Measurements from ENCODE around the gene ZNF880. TPM values are rescaled to one million over a fixed set of nuclear protein-coding genes. Genes with fewer than 3 reads are reported as not detected.

The ZNF880 gene
- total RNA-seq, result 10 to 100 TPM in 2 of 4 donors, 1 to 10 TPM in 2; 7.2 to 20.6 (median 12.0) TPM

GRCh38 chr19:52369559-52370340, at the start of gene ZNF880:
Gene ZNF880 (plus strand): TSS chr19:52369923. CDS start chr19:52369966, 43 bp downstream.
- H3K27ac ChIP-seq, result peak within 1 kb of the TSS; percentile 81 to 92 (median 90)
- DNase-seq, result peak; percentile 89 to 96 (median 92)
- no peaks in the 10 kb centered on the region for H3K27me3 ChIP-seq
- H3K36me3 ChIP-seq, result peaks cover 0 to 30% (median 2%) of the 10 kb centered on the region in 3 donors
- peak in 1 of 6 experiments; percentile 14 for TF ChIP-seq CTCF (IDR thresholded peaks at IDR 0.05)
- TF ChIP-seq POLR2A (IDR thresholded peaks at IDR 0.05), result no peak
- peaks cover 0 to 5% (median 0%) of the 10 kb centered on the region in 4 donors for H3K4me1 ChIP-seq
- peak within 1 kb of the TSS; percentile 65 to 75 (median 70) for H3K4me3 ChIP-seq
- H3K9me3 ChIP-seq, result peaks cover 0 to 52% (median 10%) of the 10 kb centered on the region in 4 donors

- H3K4me3 ChIP-seq, result no peak overlapping the region
- H3K27ac ChIP-seq, result no peak overlapping the region
- no peaks in the 10 kb centered on the region for H3K27me3 ChIP-seq
- no peak for TF ChIP-seq POLR2A (IDR thresholded peaks at IDR 0.05)
- TF ChIP-seq CTCF (IDR thresholded peaks at IDR 0.05), result no peak
- DNase-seq, result no peak
- H3K4me1 ChIP-seq, result no peaks in the 10 kb centered on the region
- H3K9me3 ChIP-seq, result peaks cover 6 to 100% (median 54%) of the 10 kb centered on the region in 4 donors
- H3K36me3 ChIP-seq, result peaks cover 0 to 59% (median 5%) of the 10 kb centered on the region in 3 donors
Measured at GRCh38 chr19:52322429-52322828, 47.3 kb upstream of the ZNF880 start.

GRCh38 chr19:52331757-52332156, 38.0 kb upstream of the ZNF880 start:
- Histone ChIP-seq H3K27me3 (no peaks in the 10 kb centered on the region), H3K4me1 (no peaks in the 10 kb centered on the region), H3K27ac (no peak overlapping the region), H3K4me3 (no peak overlapping the region), H3K36me3 (no peaks in the 10 kb centered on the region), H3K9me3 (peaks cover 0 to 67% (median 29%) of the 10 kb centered on the region in 4 donors)
- DNase-seq, result no peak
- TF ChIP-seq POLR2A (IDR thresholded peaks at IDR 0.05), result no peak
- no peak for TF ChIP-seq CTCF (IDR thresholded peaks at IDR 0.05)

- TF ChIP-seq CTCF (IDR thresholded peaks at IDR 0.05), result no peak
- TF ChIP-seq POLR2A (IDR thresholded peaks at IDR 0.05), result no peak
- peaks cover 0 to 4% (median 0%) of the 10 kb centered on the region in 4 donors for H3K4me1 ChIP-seq
- peak overlapping the region; percentile 61 to 75 (median 66) for H3K27ac ChIP-seq
- no peak for DNase-seq
- H3K36me3 ChIP-seq, result no peaks in the 10 kb centered on the region
- peak overlapping the region; percentile 49 to 81 (median 64) for H3K4me3 ChIP-seq
- peaks cover 0 to 37% (median 19%) of the 10 kb centered on the region in 4 donors for H3K9me3 ChIP-seq
- no peaks in the 10 kb centered on the region for H3K27me3 ChIP-seq
Measured at GRCh38 chr19:52335768-52336116, 34.0 kb upstream of the ZNF880 start.

GRCh38 chr19:52336117-52336790, 33.5 kb upstream of the ZNF880 start, which contains the start of gene ZNF610:
Gene ZNF610 (plus strand): TSS chr19:52336243. CDS start chr19:52349173, 12,930 bp downstream.
- Histone ChIP-seq H3K4me1 (peaks cover 0 to 4% (median 0%) of the 10 kb centered on the region in 4 donors), H3K36me3 (no peaks in the 10 kb centered on the region), H3K27ac (peak within 1 kb of the TSS; percentile 61 to 75 (median 66)), H3K4me3 (peak within 1 kb of the TSS; percentile 49 to 81 (median 64)), H3K27me3 (no peaks in the 10 kb centered on the region), H3K9me3 (peaks cover 0 to 34% (median 17%) of the 10 kb centered on the region in 4 donors)
- DNase-seq, result peak; percentile 75 to 94 (median 91)
- no peak for TF ChIP-seq CTCF (IDR thresholded peaks at IDR 0.05)
- peak; percentile 47 to 52 for TF ChIP-seq POLR2A (IDR thresholded peaks at IDR 0.05)

All from Peyer's patch (tissue), 4 donors.